ENCODE data around the gene DLG5.

Gene DLG5

DNA sequence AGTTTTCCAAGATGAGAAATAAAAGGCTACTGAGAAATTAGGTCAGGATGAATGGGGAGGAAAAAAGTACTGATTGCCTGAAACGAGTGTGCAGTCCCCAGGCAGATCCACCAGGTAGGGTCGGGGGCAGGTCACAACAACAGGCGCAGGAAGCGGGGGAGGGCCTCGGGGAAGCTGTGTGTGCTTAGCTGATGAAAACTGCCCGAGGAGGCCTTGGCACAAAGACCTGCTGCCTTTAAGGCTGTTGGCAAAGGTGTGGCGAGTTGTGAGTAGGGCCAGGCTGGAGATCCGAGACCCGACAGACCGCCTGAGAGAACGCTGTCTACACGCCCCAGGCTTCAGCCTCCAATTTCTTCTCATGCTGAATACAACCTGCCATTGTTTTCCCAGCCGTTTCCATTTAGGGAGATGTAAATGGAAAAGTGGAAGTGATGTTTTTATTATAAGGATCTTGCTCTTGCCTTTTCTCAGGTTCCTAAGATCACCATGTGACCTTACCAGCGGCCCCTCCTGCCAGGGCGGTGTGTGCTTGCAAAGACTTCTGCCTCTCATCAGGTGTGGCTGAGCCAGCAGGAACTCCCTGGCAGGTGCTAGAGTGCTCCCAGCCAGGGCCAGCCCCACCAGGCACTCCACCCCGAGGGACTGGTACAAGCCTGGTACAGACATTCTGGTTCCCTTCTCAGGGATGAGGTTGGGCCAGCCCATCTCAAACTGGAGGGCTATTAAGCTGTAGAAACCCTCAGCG lies 60.8 kb downstream of the DLG5 start:
- no peak for DNase-seq

DNA sequence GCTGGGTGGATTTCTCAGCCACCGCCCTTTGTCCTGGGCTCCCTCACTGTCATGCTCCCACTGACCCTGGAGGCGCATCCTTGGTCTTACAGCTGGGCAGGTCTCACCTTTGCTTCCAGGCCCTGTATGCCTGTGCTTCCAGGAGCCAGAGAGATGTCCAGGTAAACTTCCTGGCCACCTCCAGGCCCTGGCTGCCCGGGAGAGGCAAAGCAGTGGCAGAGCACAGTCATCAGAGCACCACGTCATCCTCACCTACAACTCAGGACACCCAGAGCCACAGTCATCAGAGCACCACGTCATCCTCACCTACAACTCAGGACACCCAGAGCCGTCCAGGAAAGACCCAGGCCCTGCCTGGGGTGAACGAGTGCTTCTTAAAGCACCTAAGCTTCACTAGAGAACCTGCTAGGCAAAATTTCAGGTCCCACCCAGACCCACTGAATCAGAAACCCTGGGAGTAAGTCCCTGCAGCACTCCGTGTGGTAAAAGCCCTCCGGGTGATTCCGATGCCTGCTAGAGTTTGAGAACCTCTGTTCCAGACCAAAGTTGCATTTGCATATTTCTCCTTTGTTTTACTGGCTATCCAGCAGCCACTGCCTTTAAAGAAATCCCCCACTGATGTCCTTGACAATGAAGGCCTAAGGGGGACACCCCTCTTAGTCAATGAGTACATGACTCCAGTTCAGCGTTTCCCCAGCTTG lies 62.3 kb downstream of the DLG5 start:
- no peak for DNase-seq

DNA sequence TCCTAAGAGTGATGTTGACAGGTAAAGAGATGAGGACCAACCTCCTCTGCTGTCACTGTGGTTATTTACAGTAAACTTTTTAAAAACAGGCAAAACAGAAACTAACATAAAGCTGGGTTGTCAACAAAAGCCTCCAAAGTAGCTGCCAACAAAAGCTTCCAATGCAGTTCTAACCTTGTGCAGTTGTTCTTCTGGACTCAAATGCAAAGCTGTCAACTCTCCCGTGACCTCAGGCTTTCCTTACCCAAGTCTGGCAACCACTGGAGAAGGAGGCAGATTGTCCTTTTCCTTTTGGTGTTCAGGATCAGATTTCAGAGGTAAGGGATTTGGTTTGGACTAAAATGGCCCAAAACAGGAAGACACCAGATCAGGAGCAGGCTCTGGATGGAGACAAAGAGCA lies 63.1 kb downstream of the DLG5 start:
- DNase-seq = no peak

DNA sequence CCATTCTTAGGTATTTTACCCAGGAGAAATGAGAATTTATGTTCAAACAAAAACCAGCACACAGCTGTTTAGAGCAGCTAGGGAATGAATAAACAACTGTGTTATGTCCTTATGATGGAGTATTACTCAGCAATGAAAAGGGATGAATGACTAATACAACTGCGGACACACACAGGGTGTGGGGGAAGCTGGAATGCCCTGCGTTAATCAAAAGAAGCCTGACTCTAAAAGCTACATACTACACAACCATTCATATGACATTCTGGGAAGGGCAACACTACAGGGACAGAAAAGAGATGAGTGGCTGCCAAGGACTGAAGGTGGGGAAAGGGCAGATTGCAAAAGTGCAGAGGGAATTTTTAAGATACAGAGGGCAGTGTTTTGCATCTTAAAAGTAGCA lies 64.0 kb downstream of the DLG5 start:
- peak; percentile 67 for DNase-seq

DNA sequence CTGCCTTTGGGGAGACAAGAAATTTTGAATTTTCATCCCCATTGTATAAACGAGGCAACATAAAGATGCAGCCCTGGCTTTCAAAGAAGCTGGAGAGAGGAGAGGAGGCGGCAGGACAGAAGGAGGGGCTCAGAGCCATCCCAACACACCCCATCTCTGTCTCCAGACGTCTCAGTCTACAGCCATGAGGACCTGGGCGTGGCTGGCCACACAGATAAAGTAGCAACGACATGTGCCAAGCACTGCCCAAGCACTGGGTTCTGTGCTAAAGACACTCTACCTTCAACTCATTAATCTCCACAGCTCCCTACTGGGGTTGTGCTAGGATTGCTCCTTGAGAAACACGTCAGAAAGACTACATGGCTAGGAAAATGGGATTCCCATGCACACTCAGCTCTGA lies 65.2 kb downstream of the DLG5 start:
- DNase-seq = no peak

DNA sequence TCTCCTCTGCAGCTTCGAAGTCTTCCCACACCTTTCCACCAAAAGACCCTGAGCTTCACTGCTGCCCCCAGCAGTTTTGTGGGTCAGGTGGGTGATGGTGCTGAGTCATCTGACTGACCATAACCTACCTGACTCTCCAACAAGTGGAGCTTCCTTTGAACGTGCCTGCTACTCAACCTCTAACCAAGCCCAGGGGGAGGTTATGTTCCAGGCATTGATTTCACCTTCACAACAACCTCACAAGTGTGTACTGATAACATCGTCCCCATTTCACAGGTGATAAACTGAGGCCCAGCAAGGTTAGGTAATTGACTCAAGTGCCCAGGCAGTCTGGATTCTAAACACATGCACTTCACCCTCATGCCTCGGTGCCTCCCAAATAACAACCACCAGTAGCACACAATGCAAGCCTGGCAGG lies 66.7 kb downstream of the DLG5 start:
- DNase-seq = no peak

DNA sequence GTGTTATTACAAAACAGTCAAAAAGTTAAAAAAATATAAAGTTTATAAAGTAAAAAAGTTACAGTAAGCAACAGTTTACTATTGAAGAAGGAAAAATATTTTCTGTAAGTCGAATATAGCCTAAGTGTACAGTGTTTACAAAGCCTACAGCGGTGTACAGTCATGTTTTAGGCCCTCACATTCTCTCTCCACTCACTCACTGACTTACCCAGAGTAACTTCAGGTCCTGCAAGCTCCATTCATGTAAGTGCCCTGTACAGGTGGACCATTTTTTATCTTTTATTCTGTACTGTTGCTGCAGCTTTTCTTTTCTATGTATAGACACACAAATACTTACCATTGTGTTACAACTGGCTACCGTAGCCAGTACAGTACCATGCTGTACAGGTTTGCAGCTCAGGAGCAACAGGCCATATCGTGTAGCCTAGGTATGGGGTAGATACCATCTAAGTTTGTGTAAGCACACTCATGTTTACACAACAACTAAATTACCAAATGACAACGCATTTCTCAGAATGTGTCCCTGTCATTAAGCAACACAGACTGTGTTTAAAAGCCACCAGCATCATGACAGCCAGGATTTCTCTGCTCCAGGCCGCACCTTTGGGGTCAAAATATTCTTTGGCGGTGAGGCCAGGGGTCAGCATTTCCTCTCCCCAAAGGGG lies 67.2 kb downstream of the DLG5 start:
- no peak for DNase-seq

DNA sequence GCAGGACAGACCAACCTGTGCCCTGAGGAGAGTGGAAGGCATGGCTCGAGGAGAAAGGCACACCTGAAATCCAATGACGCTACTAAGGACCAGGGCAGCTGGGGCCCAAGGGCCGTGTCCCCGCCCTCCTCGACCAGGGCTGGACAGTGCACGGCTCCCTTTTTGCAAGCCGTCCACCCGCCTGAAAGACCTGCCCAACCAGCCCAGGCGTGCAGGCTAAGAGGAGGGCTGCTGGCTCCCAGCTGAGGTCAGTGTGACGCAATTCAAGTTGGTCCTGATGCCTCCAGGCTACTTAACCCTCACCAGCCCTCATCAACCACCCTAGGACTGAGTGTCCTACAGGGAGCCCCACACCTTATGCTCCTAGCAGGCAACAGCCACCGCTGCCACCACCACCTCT lies 69.3 kb downstream of the DLG5 start:
- DNase-seq = no peak

DNA sequence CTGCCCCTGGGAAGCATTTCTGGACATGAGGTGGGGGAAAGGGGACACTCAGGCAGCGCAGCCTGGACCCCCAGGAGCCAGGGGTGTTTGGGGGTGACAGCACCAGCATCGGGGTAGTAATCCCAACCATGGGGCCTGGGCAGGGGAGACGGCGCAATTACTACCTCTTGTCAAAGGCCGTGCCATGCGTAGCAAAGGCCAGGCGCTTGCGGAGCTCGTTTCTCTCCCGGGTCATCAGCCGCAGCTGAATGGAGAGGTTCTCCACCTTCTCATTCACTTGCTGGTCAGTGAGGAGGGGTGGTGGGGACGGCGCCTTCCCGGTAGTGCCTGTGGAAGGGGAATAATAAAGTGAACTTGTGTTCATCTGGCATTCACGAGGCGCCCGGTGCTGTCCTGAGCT lies 70.0 kb downstream of the DLG5 start:
- DNase-seq = no peak

DNA sequence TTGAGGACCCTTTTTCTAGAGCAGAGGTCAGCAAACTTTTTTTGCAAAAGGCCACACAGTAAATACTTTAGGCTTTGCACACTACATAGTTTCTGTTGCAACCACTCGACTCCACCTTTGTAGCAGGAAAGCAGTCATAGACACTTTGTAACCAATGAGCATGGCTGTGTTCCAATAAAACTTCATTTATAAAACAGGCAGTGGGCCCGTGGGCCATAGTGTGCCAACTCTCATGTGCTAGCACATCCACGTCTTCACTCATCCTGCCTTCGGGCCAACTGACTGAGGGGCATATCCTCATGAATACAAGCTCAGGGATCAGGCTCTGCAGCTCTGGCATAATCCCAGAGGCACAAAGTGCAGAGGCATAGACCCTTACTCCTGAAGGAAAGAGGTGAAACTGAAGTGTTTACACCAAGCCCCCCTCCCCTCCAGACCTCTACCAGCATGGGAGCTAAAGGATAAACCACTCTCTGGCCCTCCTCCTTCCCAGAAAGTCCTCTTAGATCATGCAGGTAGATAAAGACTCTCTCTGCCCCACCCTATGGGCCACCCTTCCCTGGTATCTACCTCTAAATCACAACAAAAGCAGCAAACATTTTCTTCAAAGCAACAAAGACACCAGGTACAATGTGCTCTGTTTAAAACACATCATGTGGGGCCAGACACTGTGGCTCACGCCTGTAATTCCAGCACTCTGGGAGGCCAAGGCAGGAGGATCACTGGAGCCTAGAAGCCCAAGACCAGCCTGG lies 71.0 kb downstream of the DLG5 start:
- DNase-seq = no peak

DNA sequence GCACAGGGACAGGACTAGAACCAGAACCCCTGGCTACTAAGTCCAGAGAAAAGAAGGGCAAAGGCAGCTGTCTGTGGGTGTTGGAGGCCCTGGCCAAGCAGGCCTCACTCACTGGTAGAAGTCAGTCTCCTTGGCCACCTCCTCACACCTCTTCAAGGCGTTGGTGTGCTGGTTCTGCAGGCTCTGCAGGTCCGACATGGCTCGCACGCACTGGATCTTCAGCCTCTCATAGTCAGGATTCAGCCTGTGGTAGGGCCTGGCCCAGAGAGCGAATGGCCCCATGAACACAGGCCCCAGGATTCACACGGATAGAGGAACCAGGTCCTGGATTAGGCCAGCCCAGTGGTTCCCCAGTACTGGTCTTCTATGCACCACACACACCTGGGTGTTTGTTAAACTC lies 72.4 kb downstream of the DLG5 start:
- no peak for DNase-seq

DNA sequence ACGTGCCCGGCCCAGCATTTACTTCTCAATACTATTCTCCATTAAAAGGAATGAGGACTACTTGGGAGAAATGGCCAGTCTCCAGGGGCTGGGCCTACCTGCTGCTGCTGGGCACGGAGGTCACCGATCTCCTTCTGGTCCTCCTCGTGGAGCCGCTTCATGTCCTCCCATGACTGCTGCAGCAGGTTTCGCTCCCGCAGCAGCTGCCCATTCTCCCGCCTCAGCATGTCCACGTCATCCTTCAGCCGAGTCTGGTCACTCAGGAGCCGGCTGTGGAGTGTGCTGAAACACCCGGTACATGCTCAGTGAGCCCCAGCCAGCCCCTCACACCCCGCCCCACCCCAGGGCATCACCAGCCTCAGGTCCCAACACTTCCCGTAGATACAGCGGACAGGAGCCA lies 73.3 kb downstream of the DLG5 start:
- DNase-seq = no peak

DNA sequence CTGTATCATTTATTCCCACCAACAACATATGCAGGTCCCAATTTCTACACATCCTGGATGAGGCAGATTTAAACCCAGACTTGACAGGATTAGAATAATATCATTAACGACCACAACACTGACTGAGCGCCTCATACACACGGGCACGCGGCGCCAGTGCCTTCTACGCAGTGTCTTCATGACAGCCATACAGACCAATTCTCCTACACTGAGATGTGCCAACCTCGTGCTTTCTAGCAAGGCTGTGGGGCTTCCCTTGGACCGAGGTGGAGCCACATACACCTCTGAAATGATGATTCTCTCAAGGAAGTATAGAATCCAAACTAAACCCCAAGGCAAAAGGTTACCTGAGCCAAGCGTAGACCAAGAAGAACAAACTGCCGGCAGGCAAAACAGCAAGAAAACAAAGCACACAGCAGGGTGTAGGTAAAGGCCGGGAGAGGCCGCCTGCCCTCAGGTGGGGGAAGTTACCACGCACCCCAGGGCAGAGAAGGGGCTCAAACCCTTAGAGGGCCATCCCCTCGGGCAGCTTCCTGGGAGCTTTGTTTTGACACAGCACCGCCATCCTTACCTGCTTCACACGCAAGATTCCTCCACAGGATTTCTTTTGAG lies 75.8 kb downstream of the DLG5 start:
- DNase-seq = no peak

DNA sequence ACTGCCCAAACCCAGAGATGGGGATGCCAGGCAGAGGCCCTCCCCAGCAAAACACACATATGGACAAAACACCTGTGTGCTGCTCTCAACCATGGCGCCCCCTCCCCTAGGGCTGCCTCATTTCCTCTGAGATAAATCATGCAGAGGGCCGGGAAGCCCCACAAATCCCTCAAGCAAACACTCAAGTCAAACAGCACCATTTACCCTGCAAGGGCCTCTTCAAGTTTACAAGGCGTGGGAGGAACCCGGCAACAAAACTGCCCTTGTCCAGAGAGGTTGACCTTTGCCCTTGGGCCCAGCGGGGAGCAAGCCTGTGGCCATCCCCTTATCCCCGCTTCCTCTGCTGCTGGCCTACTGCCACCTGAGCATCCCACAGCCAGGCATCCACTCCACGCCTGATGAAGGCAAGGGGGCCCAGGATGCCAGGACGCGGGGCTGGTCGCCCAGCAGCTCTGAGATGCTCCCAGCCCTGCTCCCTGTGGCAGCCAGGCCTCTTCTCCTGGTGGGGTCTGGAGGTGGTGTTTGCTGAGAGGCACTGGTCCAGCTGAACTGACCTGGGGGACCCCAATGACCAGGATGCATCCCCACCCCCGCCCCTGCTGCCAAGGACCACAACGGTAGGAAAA lies 77.4 kb downstream of the DLG5 start:
- DNase-seq = no peak

DNA sequence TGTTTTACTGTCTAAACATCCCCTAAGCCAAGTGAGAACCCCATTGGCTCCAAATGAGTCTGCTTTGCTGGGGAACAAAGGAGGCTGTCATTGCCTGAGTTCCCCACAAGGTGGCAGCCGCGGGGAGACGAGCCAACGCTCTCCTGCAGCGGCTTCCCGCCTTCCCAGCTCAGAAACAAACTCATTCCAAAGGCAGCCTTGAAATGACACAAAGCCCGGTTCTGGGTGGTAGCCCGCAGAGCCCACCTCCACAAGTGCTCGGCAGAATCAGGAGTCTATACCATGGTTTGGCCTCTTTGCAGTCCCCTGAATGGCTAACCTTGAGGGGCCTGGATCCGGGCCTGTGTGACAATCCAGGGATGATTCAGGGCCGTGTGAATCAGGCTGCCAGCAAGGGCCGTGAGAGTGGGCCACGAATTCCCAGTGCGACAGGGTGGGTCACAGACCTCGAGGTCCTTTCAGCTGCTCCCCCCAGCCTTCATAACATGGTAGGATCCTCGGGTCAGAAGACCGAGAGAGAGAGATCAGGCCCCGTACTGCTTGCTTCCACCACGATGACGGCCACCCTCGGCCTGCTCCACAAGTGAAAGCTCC lies 79.7 kb downstream of the DLG5 start:
- DNase-seq = peak; percentile 62

DNA sequence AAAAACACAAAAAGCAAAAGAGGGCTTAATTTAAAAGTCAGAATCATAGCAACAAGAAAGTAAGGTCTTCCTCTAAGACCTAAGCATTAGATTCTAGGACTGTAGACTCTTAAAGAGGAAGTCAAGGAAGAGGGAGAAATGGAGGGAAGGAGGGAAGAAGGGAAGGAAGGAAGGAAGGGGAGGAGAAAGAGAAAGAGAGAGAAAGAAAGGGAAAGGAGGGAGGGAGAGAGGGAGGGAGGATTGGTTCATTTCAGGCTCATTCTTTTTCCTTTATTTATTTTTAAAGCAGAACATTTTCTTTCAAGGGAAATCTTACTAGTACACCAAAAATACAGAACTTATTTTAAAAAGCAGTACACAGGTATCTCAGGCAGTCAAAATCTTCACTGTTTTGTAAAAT lies 81.1 kb downstream of the DLG5 start:
- DNase-seq = no peak

DNA sequence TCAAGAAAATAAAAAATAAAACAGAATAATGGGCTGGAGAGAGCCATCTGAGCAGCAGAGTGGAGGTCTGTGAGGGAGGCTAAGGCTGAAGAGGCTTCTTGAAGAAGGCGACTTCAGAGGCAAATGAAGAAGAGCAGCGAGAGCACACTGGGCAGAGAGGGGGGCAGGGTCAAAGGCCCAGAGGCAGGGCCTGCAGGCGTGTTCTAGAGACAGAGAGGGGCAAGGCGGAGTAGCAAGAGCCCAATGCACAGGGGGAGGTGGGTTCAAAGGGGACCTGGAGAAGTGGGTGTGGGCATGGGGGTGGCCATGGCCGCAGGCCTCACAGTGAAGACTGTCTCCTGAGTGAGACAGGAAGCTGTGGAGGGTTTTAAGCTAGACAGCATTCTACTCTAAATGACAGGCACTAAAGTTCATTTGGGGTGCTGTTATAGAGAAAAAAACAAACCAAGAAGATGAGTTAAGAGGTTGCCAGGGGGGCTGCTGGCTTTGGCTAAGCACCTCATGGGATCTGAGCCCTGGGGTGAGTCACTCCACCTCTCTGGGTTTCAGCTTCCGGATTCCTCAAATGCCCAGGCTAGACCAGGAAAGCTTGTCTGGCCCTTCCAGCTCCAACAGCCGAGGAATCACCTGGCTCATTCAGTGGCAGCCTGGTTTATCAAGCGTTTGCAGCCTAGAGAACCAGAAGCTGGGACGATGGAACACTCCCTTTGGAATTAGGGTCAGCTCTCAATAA lies 81.7 kb downstream of the DLG5 start:
- peak; percentile 77 for DNase-seq

DNA sequence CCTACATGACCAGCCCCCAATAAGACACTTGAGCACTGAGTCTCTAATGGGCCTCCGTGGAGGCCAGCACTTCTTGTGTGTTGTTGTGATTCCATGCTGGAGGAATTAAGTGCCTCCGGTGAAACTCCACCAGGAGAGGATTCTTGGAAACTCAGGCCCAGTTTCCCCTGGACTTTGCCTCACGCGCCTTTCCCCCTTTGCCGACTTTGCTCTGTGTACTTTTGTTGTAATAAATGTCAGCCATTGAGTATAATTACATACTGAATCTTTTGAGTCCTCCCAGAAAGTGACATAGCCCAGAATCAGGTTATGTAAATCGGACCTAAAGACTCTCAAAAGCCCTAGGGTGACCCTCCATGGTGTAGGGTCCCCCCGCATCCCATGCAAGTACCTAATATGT lies 82.4 kb downstream of the DLG5 start:
- DNase-seq = no peak

DNA sequence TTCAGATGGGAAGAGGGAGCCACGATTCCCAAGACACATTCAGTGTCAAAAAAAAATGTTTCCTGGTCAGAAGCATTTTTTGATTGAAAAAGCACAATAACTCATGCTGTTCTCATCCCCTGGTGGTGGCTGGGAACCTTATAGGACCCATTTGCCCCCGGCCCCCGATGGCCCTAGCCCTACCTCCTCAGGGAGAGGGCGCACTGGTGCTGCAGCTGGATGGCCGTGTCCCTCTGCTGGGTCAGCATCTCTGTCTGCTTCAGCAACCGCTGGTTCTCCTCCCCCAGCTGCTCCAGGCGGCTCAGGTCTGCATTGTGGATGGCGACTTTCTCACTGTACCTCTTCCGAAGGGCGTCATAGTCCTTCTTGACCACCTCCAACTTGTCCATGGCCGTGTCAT lies 83.3 kb downstream of the DLG5 start:
- DNase-seq = no peak

DNA sequence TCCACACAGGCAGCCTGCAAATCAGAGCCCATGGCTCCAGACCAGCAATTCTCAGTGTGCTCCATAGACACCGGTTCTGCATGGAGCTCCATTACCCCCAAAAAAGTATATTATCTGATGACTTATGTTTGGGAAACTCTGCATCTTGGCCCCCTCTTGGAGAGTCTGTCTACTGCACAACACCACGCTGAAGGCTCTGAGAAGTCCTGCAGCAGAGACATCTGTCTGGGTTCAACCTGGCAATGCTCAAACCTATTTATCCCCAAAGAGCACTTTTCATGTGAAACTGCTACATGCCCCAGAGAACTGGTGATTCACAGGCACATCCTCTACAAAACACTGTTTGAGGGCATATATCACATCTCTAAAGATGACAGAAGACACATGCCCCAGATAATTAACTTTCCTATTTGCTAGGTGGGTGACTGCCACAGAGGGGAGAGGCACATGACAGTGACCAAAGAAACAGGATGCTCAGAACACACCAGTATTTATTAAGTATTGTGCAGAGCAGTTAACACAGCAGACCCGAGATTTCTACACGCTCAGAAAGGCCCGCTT lies 83.8 kb downstream of the DLG5 start:
- no peak for DNase-seq

All from HCEC 1CT (cell line).